Upper lobe of left lung (tissue), 6 donors: Measurements from ENCODE around the gene LPCAT1. TPM values are rescaled to one million over a fixed set of nuclear protein-coding genes. Genes with fewer than 3 reads are reported as not detected.

Experiments used
- ATAC-seq, 2 donors: fragments of 200-7000 bp; cut with Tn5 transposase; one replicate each; pipeline ENCODE4 v1.9.1; 2022; ENCODE audit warnings: mild to moderate bottlenecking in 2 of 2, moderate library complexity in 2 of 2; ENCODE audit not compliant: low FRiP score in 2 of 2
- DNase-seq, 2 donors: peaks; one replicate each; pipeline ENCODE4 v3.0.0-alpha.2; 2019 to 2020
- H3K27ac ChIP-seq, 4 donors: fragments of 200-600 bp; sonication (generic); one replicate each; pipeline ENCODE4 v1.5.1; 2016 to 2019
- H3K27me3 ChIP-seq, 4 donors: fragments of 200-600 bp; sonication (generic); one replicate each; pipeline ENCODE4 v1.5.1; 2017 to 2019
- H3K36me3 ChIP-seq, 4 donors: fragments of 200-600 bp; sonication (generic); one replicate each; pipeline ENCODE4 v1.5.1; 2016 to 2019
- H3K4me1 ChIP-seq, 4 donors: fragments of 200-600 bp; sonication (generic); one replicate each; pipeline ENCODE4 v1.5.1; 2018 to 2019
- H3K4me3 ChIP-seq, 4 donors: fragments of 200-600 bp; sonication (generic); one replicate each; pipeline ENCODE4 v1.5.1; 2017 to 2019; ENCODE audit warnings: mild to moderate bottlenecking in 2 of 4, moderate library complexity in 1 of 4
- H3K9me3 ChIP-seq, 4 donors: fragments of 200-600 bp; sonication (generic); one replicate each; pipeline ENCODE4 v1.5.1; 2018 to 2019
- EP300 ChIP-seq, 4 donors: sonication (generic); formaldehyde crosslinking; IDR thresholded peaks; one replicate each; pipeline ENCODE4 v1.5.1; 2017; ENCODE audit warnings: antibody characterized with exemption in 4 of 4, control low read depth in 2 of 4
- POLR2A ChIP-seq, 4 donors: fragments of 450-650 bp; IDR thresholded peaks; one replicate each; pipeline ENCODE4 v1.5.1; 2016 to 2017; ENCODE audit warnings: antibody characterized with exemption in 4 of 4, mild to moderate bottlenecking in 2 of 4
- POLR2AphosphoS5 ChIP-seq, 2 donors: sonication (generic); formaldehyde crosslinking; IDR thresholded peaks; one replicate each; pipeline ENCODE4 v1.5.1; 2017; ENCODE audit warnings: antibody characterized with exemption in 2 of 2
- WGBS, 2 donors: methylation state at CpG; one replicate each; pipeline ENCODE4 v1.1.5; 2017 to 2018; 5-methylcytosine and 5-hydroxymethylcytosine counted together
- total RNA-seq, 6 donors: library from RNA; depleted of rRNA in 4 of 6; stranded (reverse); fragments of >200 nt in 4 of 6; gene quantifications; one replicate each; pipeline versions ENCODE4 v1.1.0 to v1.2.1, GENCODE V29; 2016 to 2021
- TF ChIP-seq, protein P1 (sequence below), 6 experiments: fragments of 450-650 bp in 4 of 6; fragments of 200-600 bp in 2 of 6; sonication (generic) in 2 of 6; IDR thresholded peaks; one replicate each; pipeline ENCODE4 v1.5.1; 2016 to 2019; ENCODE audit warnings: antibody characterized with exemption in 6 of 6
- donor health status: DM: no; HTN: no; CAD: no; lungs with moderate emphysema.
- donor health status: DM: no; HTN: yes; CAD: no; lungs with severe emphysema.

LPCAT1 gene
- total RNA-seq, 6 donors from 2014 or later = 403 to 922 (median 538) TPM

DNA sequence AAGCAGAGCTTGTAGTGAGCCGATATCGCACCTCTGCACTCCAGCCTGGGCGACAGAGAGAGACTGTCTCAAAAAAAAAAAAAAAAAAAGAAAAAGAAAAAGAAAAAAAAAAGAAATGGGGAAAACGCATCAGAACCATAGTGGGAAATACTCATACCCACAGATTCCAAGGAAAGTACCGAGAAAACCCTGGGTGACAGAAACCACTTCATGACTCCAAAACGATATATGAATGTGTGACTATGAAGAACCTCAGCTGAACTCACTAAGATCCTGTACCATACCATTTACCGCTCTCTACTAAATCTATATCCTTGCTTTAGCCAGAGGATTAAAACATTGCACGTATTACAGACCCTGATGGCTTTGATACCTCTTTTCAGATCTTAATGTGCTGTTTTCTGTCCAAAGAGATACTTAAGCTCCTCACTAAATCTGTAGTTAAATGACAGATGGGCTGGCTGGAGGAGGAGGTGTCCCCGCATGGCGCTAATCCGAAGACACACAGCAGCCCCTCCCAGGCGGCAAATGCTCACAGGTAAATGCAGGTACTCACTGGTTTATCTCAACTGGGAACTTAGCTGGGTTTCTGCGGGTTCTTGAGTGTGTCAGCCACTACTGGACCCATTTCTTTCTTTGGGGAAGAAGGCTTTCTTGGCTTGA lies 2.8 kb downstream of the LPCAT1 start:
- no peaks in the 10 kb centered on the region for H3K9me3 ChIP-seq
- peaks cover 0 to 40% (median 15%) of the 10 kb centered on the region in 4 donors for H3K36me3 ChIP-seq
- 65 to 77% methylated on average over 12 to 13 of the region's 13 CpGs for WGBS, 2 donors
- peak overlapping the region in 3 of 4 donors; percentile 86 to 98 (median 89) for H3K4me3 ChIP-seq
- H3K27me3 ChIP-seq = no peaks in the 10 kb centered on the region
- peaks cover 30 to 68% (median 48%) of the 10 kb centered on the region in 4 donors for H3K4me1 ChIP-seq
- TF ChIP-seq POLR2AphosphoS5 (IDR thresholded peaks at IDR 0.05) (no peak), EP300 (IDR thresholded peaks at IDR 0.05) (no peak), POLR2A (IDR thresholded peaks at IDR 0.05) (no peak)
- TF ChIP-seq, protein P1, sequence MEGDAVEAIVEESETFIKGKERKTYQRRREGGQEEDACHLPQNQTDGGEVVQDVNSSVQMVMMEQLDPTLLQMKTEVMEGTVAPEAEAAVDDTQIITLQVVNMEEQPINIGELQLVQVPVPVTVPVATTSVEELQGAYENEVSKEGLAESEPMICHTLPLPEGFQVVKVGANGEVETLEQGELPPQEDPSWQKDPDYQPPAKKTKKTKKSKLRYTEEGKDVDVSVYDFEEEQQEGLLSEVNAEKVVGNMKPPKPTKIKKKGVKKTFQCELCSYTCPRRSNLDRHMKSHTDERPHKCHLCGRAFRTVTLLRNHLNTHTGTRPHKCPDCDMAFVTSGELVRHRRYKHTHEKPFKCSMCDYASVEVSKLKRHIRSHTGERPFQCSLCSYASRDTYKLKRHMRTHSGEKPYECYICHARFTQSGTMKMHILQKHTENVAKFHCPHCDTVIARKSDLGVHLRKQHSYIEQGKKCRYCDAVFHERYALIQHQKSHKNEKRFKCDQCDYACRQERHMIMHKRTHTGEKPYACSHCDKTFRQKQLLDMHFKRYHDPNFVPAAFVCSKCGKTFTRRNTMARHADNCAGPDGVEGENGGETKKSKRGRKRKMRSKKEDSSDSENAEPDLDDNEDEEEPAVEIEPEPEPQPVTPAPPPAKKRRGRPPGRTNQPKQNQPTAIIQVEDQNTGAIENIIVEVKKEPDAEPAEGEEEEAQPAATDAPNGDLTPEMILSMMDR (IDR thresholded peaks at IDR 0.05) = no peak
- ATAC-seq (no peak), DNase-seq (peak in 1 of 2 donors; percentile 25)
- peak overlapping the region; percentile 91 to 96 (median 93) for H3K27ac ChIP-seq

DNA sequence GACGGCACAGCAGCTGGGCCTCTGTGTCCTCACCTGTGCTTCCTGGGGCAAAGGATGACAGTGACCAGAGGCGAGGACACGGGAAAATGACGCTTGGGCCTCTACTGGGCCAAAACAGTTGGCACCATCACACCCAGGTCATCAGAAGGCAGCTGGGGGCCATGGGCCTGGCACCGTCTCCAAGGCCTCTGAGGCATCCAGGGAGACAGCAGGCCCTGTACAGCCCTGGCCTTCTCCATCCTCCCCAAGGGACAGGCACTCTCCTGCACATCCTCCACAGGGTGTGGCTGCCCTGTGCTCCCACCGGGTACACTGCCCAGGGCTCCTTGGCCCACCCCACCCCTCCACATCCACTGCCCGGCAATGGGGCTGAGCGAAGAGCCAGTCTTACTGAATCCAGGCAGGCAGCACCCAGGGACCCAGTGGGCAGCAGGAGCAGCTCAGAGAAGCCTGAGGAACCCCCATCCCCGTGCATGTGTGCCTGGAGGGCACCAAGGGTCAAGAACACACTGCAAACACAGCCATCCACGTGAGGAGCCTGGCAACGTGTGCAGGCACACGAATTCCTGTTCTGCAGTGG lies 4.0 kb downstream of the LPCAT1 start:
- peak overlapping the region in 3 of 4 donors; percentile 71 to 96 (median 91) for H3K27ac ChIP-seq
- 72 to 88% methylated on average over 5 to 12 of the region's 12 CpGs for WGBS, 2 donors
- H3K4me3 ChIP-seq = peak overlapping the region in 2 of 4 donors; percentile 7 to 86

DNA sequence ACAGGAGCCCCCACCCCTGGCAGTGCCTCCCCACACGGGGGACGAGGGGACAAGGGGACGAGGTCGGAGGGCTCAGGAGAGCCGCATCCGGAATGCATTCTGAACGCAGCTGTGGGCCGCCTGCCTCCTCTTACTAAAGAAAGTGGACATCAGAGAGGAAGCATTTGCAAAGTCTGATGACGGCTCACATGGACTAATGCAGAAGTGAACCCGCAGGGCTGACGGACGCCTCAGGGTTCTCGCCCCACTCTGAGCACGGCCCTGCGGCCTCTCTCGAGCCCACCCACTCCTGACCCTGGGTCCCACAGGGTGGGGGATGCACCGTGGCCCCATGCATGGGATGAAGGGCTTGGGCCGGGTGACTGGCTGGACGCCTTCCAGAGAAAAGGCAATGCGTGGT lies 5.9 kb downstream of the LPCAT1 start:
- DNase-seq (peak; percentile 26 to 45), ATAC-seq (no peak)
- Histone ChIP-seq H3K27ac (peak overlapping the region; percentile 49 to 96 (median 60)), H3K4me3 (peak overlapping the region in 2 of 4 donors; percentile 15 to 18), H3K36me3 (peaks cover 0 to 58% (median 23%) of the 10 kb centered on the region in 4 donors), H3K9me3 (no peaks in the 10 kb centered on the region), H3K27me3 (no peaks in the 10 kb centered on the region), H3K4me1 (peaks cover 39 to 87% (median 65%) of the 10 kb centered on the region in 4 donors)
- TF ChIP-seq EP300 (IDR thresholded peaks at IDR 0.05) = no peak
- TF ChIP-seq, protein P1 (IDR thresholded peaks at IDR 0.05) = no peak
- no peak for TF ChIP-seq POLR2A (IDR thresholded peaks at IDR 0.05)
- no peak for TF ChIP-seq POLR2AphosphoS5 (IDR thresholded peaks at IDR 0.05)
- 69 to 79% methylated on average over 20 of the region's 20 CpGs for WGBS, 2 donors

More for the DNA sequence above, 4.0 kb downstream of the LPCAT1 start:
- peaks cover 0 to 44% (median 16%) of the 10 kb centered on the region in 4 donors for H3K36me3 ChIP-seq
- peaks cover 34 to 80% (median 59%) of the 10 kb centered on the region in 4 donors for H3K4me1 ChIP-seq
- TF ChIP-seq POLR2AphosphoS5 (IDR thresholded peaks at IDR 0.05) = no peak
- TF ChIP-seq POLR2A (IDR thresholded peaks at IDR 0.05) = peak in 1 of 4 donors; percentile 8
- no peak for TF ChIP-seq EP300 (IDR thresholded peaks at IDR 0.05)
- TF ChIP-seq, protein P1 (IDR thresholded peaks at IDR 0.05) = no peak
- no peaks in the 10 kb centered on the region for H3K27me3 ChIP-seq
- no peaks in the 10 kb centered on the region for H3K9me3 ChIP-seq
- ATAC-seq (no peak), DNase-seq (peak; percentile 32 to 55)

DNA sequence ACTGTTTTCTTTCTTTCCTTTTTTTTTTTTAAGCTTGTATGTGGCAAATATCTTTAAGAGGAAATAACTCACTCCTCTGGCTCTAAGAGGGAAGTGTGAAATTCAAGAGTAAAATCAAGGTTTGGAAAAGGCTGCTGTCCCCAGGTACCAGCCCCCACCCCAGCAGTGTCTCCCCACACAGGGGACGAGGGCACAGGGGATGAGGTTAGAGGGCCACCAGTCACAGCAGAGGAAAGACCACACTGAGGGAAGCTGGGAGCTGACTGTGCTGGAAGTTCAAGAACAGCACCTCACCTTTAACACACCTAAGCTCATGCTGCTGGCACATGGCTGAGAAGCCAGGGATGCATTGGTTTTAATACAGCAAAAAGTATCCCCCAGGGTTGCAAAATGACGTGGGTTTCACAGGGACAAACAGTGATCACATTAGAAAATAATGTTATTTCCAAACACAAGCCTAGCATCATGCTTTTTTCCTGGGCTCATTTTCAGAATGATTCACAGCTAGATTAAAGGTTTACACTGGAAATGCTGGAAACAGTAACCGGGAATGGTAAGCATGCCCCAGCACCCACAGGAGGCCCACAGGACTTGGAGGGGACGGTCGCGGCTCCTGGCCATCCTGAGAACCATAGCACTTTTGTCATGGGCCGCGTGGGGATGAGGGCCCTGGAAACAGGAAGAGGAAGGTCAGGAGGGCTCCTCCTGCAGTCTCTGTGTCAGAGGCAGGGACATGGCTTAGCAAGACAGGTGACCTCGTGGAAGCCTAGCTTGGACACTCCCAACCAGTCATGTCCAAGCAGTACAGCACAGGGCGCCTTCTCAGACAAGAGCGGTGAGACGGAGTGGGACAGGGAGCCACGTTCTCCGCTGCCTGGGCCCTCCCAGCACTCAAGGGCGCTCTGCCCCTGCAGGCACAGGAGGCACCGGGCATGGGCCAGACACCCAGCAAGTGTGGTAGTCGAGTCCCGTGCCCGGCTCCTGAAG lies 6.9 kb downstream of the LPCAT1 start:
- peak overlapping the region in 2 of 4 donors; percentile 15 to 18 for H3K4me3 ChIP-seq
- peaks cover 0 to 65% (median 32%) of the 10 kb centered on the region in 4 donors for H3K36me3 ChIP-seq
- peaks cover 29 to 82% (median 57%) of the 10 kb centered on the region in 4 donors for H3K4me1 ChIP-seq
- peak overlapping the region; percentile 49 to 96 (median 60) for H3K27ac ChIP-seq
- H3K9me3 ChIP-seq = no peaks in the 10 kb centered on the region
- TF ChIP-seq POLR2A (IDR thresholded peaks at IDR 0.05) = no peak
- peak in 1 of 2 donors; percentile 47 for TF ChIP-seq POLR2AphosphoS5 (IDR thresholded peaks at IDR 0.05)
- 55 to 72% methylated on average over 15 to 19 of the region's 19 CpGs for WGBS, 2 donors
- no peaks in the 10 kb centered on the region for H3K27me3 ChIP-seq
- peak; percentile 45 to 56 for DNase-seq
- ATAC-seq = peak; percentile 2 to 11
